Tibial artery (tissue), 4 donors: ENCODE data around the gene UXT.

Experiments
- DNase-seq, 2 donors: peaks; one replicate each; pipeline ENCODE4 v3.0.0-alpha.2; 2019
- H3K27ac ChIP-seq, 2 donors: fragments of 200-600 bp; sonication (generic) in 1 of 2; 1 replicate in 1 of 2; 2 replicates in 1 of 2; pipeline ENCODE4 v1.5.1; 2018 to 2019; ENCODE audit warnings: mild to moderate bottlenecking in 1 of 2
- H3K27me3 ChIP-seq, 2 donors: fragments of 200-600 bp; sonication (generic) in 1 of 2; one replicate each; pipeline versions ENCODE4 v1.5.1 to v1.6.0; 2016 to 2019
- H3K36me3 ChIP-seq, 3 donors: fragments of 200-600 bp; sonication (generic) in 2 of 3; one replicate each; pipeline ENCODE4 v1.5.1; 2016 to 2019; ENCODE audit warnings: mild to moderate bottlenecking in 2 of 3
- H3K4me1 ChIP-seq, 4 donors: fragments of 200-600 bp; sonication (generic) in 2 of 4; 1 replicate in 3 of 4; 2 replicates in 1 of 4; pipeline ENCODE4 v1.5.1; 2016 to 2019
- H3K4me3 ChIP-seq, 2 donors: fragments of 200-600 bp; sonication (generic) in 1 of 2; 1 replicate in 1 of 2; 2 replicates in 1 of 2; pipeline ENCODE4 v1.5.1; 2018 to 2019; ENCODE audit warnings: mild to moderate bottlenecking in 2 of 2
- H3K9me3 ChIP-seq, 3 donors: fragments of 200-600 bp; sonication (generic) in 1 of 3; one replicate each; pipeline ENCODE4 v1.5.1; 2016 to 2019
- intact Hi-C: fragments of 100-400 bp; cut with DNase I; formaldehyde crosslinking; loops from one replicate; pipeline ENCODE4 v1.15.0; 2023; ENCODE audit warnings: low total_unique reads
- TF ChIP-seq, protein P1 (sequence below), 2 experiments: fragments of 200-600 bp in 1 of 2; fragments of 450-650 bp in 1 of 2; IDR thresholded peaks; one replicate each; pipeline ENCODE4 v1.5.1; 2017 to 2019; ENCODE audit warnings: antibody characterized with exemption in 2 of 2, mild to moderate bottlenecking in 1 of 2, moderate library complexity in 1 of 2

Gene UXT, protein sequence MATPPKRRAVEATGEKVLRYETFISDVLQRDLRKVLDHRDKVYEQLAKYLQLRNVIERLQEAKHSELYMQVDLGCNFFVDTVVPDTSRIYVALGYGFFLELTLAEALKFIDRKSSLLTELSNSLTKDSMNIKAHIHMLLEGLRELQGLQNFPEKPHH

DNA sequence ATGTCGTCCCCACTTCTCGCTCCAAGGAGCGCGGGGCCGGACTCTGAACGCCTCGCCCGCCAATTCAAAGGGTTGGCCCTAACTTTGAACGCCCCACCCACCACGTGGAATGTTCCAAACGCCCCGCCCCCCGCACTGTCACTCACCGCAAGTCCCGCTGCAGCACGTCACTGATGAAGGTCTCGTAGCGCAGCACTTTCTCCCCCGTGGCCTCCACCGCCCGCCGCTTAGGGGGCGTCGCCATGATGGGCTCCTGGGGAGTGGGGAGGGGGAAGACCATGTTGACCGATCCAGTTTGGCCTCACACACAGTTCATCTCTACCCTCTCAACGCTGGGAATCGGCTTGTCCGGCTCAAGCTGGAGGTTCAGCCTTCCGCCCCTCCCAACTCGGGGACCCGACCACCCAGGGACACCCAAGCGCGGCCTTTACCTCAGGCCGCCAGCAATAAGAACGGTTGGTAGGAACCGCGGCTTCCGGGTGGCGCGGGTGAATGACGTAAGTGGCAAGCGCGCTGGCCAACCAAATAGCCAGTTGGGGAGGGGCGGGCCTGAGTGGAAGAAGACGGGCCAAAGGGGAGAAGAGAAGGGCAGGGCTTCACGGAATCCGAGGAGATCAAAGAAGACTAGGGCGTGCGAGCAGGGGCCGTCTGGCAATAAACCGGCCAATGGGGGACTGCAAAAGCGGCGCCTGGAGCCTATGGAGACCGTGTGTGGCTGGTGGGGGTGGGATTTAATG, at the start of gene UXT:
Gene UXT, minus strand, starts transcription at position 497 of the 737 bp plus-strand sequence. Its CDS starts 253 bp downstream, at position 244.
- Histone ChIP-seq H3K9me3 (no peaks in the 10 kb centered on the region), H3K36me3 (peaks cover 10 to 36% (median 12%) of the 10 kb centered on the region in 3 donors), H3K27me3 (no peaks in the 10 kb centered on the region), H3K4me3 (peak within 1 kb of the TSS; percentile 65 to 67), H3K27ac (peak within 1 kb of the TSS; percentile 93), H3K4me1 (peaks cover 0 to 10% (median 4%) of the 10 kb centered on the region in 4 donors)
- DNase-seq, result peak; percentile 90 to 96
- TF ChIP-seq, protein P1, sequence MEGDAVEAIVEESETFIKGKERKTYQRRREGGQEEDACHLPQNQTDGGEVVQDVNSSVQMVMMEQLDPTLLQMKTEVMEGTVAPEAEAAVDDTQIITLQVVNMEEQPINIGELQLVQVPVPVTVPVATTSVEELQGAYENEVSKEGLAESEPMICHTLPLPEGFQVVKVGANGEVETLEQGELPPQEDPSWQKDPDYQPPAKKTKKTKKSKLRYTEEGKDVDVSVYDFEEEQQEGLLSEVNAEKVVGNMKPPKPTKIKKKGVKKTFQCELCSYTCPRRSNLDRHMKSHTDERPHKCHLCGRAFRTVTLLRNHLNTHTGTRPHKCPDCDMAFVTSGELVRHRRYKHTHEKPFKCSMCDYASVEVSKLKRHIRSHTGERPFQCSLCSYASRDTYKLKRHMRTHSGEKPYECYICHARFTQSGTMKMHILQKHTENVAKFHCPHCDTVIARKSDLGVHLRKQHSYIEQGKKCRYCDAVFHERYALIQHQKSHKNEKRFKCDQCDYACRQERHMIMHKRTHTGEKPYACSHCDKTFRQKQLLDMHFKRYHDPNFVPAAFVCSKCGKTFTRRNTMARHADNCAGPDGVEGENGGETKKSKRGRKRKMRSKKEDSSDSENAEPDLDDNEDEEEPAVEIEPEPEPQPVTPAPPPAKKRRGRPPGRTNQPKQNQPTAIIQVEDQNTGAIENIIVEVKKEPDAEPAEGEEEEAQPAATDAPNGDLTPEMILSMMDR (IDR thresholded peaks at IDR 0.05), result no peak
- intact Hi-C loops, result no loop called here

DNA sequence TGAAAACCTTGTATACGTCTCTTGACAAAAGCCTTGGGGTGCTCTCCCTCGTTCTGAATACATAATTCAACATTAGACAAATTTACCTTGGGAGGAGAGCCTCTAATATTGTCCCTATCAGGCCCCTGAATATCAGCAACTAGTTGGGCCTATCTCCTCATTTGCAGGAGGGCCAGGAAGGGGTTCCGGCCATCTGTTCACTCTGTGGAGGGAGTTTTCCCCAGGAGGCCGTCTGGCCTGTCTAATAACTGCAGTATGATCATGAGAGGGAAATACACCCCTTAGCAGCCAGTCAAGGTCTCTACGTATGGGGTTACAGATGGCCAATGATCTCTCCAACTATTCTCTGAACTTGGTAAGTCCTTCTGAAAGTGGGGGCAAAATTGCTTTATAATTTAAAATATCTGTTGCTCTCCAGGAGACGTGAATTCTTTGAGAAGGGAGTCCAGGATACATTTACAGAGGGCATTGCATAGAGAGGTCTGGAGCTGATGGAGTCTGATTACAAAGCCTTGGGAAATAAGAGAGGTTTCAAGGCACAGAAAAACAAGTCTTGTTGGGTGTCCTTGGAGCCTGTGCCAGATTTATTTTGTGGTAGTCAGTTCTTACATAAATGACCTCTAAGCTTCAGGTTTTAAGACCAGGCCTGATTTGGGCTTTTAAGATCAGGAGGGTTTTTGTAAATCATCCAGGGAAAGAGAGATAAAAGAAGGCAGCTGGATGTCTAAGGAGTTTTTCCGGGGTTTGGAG, 48.2 kb upstream of the UXT start:
- H3K27me3 ChIP-seq, result no peaks in the 10 kb centered on the region
- H3K9me3 ChIP-seq, result no peaks in the 10 kb centered on the region
- H3K4me1 ChIP-seq, result no peaks in the 10 kb centered on the region
- TF ChIP-seq, protein P1 (IDR thresholded peaks at IDR 0.05), result no peak
- DNase-seq, result no peak
- intact Hi-C loops, result no loop called here
- H3K36me3 ChIP-seq, result no peaks in the 10 kb centered on the region
- no peak overlapping the region for H3K4me3 ChIP-seq
- no peak overlapping the region for H3K27ac ChIP-seq

DNA sequence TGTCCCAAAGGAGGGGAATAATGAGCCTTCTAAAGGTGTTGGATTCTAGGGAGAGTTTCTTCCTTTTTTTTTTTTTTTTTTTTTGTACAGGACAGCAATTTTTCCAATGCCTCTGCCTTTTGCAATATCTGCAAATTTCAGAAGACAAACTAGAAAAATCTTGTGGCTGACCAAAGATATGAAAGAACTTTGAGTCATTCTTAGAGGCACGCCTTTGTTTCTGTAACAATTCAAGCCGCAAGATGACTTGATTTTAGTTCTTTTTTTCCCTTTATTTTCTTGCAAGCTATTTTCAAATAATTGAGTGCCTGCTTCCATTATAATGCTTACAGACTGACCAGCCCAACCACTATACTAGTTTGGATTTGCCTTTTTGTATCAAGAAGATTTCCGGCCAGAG, 47.6 kb upstream of the UXT start:
- Histone ChIP-seq H3K9me3 (no peaks in the 10 kb centered on the region), H3K27me3 (no peaks in the 10 kb centered on the region), H3K4me1 (no peaks in the 10 kb centered on the region), H3K27ac (no peak overlapping the region), H3K36me3 (no peaks in the 10 kb centered on the region), H3K4me3 (no peak overlapping the region)
- intact Hi-C loops, result no loop called here
- TF ChIP-seq, protein P1 (IDR thresholded peaks at IDR 0.05), result no peak
- no peak for DNase-seq

DNA sequence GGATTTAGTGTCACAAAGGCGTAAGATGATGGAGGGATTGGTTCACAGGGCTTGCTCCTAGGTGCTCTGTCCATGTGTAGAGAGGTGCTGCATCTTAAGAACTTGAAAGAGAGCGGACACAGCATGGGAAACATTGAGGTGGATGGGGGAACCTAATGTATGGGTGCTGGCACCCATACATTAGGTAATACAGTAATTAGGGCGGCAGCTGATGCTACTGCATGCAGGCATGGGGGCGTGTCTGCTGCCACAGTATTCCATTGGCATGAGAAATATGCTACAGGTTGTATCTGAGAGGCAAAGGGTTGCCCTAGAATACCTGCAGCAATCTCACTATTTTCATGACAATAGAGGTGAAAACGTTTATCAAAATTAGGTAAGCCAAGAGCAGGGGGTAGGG, 45.8 kb upstream of the UXT start:
- DNase-seq, result no peak
- intact Hi-C loops, result no loop called here
- Histone ChIP-seq H3K36me3 (no peaks in the 10 kb centered on the region), H3K4me3 (no peak overlapping the region), H3K9me3 (no peaks in the 10 kb centered on the region), H3K27ac (no peak overlapping the region), H3K4me1 (no peaks in the 10 kb centered on the region), H3K27me3 (no peaks in the 10 kb centered on the region)
- TF ChIP-seq, protein P1 (IDR thresholded peaks at IDR 0.05), result no peak

DNA sequence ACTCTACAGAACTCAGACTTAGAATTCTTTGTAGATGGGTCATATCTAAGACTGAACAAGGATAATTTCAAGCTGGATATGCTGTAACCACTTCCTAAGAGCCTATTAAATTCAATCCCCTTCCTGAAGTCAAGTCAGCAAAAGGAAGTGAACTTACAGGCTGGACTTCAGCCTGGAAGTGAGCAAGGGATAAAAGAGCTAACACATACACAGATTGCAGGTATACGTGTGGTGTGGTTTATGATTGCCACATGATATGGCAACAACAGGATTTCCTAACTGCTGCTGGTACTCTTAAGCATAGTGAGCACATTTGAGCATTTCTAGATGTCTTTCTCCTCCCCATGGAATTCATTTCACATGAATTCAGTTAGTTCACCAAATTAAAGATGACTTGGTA, 38.2 kb upstream of the UXT start:
- H3K9me3 ChIP-seq, result no peaks in the 10 kb centered on the region
- no peaks in the 10 kb centered on the region for H3K36me3 ChIP-seq
- no peak overlapping the region for H3K27ac ChIP-seq
- intact Hi-C loops, result no loop called here
- TF ChIP-seq, protein P1 (IDR thresholded peaks at IDR 0.05), result no peak
- no peak for DNase-seq
- no peaks in the 10 kb centered on the region for H3K4me1 ChIP-seq
- H3K27me3 ChIP-seq, result no peaks in the 10 kb centered on the region
- no peak overlapping the region for H3K4me3 ChIP-seq
